Activated CD8-positive, alpha-beta memory T cell treated with anti-CD3 and anti-CD28 coated beads, Interleukin-2, amount 50 U/mL, for 4 hours (primary cell): ENCODE data around the gene CEP135.
"Not testable (repeated sequence)": the region's sequence is repeated elsewhere in the genome, so short reads cannot be mapped to it uniquely, and the experiment has no call there.

Source experiments
- DNase-seq: peaks from one replicate; pipeline ENCODE4 v3.0.0-alpha.2; 2020

CEP135 gene

DNA sequence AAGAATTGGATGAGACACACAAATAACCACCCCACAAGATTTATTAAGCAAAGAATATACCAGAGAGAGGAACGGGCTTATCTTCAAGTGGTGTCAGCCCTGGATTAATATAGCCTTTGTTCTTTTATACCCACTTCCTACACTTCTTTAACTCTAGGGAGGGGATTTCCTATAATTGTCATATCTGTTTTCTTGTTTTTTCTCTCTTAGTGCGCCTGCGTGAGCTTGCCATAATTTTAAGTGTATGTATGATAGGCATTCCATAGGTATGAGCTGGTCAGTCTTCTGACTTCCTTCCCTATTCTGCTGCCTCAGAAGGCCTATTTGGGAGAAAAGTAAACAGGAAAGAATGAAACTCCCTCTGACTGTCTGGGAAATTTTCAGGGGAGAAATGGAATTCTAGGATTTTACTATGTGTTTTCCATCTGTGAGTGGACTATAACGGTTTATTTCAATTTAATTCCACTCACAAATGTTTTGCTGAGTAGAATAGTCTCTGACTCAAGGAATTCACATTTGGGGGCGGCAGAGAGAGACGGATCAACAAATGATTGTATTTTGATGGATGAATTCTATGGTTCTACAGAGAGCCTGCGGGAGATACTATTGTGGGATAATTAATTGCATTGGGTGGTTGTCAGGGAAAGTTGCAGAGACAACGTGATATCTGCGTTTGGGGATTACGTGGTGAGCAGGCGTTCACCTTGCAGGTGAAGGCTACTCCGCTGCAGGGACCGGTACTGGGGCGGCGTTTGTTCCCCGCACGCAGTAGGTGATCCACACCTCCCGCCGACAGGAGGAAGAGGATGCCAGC lies 626 bp upstream of the CEP135 start:
- peak; percentile 21 for DNase-seq

DNA sequence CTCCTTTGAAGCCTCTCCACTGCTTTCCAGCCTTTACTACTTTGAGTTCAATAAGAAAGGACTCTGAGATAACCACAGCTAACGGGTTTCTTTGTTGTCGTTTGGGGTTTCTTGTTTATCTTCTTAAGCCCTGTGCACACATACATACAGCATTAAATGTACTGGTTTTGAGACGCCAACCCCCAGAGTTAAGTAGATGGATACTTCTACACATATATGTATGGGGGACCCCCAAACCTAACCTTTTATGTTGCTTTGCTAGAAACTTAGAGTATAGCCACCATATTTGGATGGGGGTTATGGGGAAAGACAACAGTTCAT lies 697 bp downstream of the CEP135 start:
- DNase-seq: no peak

DNA sequence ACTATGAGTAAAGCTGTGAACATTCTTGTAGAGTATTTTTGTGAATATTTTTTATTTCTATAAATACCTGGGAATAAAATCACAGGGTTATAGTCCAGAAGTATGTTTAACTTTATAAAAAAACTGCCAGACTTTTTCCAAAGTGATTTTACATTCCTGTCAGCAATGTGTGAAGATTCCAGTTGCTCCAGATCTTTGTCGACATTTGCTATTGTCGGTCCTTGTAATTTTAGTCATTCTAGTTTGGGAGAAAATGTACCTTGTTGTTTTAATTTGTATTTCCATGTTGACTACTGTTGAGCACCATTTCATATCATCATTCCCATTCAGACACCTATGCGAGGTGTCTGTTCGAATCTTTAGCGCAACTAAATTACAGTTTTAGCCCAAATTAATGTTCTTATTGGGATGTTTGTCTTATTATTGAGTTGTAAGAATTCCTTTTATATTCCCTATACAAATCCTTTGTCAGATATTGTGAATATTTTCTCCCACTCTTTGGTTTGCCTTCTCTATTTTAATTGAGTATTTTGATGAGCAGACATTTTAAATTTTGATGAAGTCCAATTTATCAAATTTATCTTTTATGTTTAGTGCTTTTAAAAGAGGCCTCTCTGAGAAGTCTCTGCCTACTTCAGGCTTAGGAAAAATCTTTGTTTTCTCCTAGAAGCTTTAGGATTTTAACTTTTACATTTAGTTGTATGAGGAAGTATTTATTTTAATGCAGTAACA lies 2.6 kb downstream of the CEP135 start:
- DNase-seq: no peak

DNA sequence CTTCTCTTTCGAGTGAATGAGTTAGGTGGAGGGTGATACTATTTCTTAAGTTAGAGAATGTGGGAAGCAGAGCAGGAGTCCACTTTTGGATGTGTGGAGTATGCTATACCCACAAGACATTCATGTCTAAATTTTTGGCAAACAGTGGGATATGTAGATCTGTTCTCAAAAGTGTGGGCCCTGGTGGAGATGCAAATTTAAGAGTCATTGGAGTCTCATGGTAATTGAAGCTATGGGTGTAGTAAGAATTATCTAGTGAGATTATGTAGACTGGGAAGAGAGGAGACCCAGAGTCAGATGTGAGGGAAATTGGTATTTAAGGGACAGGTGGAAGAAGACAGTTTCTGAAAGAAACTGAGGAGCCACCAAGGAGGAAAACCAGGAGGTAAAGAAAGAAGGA lies 7.0 kb downstream of the CEP135 start:
- no peak for DNase-seq

- no peak for DNase-seq
Observed at GRCh38 chr4:55959655-55960054, 10.9 kb downstream of the CEP135 start.

DNA sequence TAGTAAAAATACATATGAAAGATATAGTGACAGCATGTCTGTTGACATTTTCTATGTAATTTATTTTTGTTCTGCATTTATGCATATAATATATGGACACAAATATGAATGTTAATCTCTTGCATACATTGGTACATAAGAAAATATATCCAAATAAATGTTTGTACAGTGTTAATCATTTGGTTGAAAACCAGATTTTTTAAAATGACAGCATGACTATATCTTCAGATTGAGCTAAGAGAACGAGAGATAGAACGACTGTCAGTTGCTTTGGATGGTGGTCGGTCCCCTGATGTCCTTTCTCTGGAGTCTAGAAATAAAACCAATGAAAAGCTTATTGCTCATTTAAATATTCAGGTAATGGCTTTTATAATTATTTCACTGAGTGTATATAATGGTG lies 15.3 kb downstream of the CEP135 start:
- DNase-seq: no peak

- DNase-seq: no peak
Observed at GRCh38 chr4:55965585-55965984, 16.8 kb downstream of the CEP135 start.

DNA sequence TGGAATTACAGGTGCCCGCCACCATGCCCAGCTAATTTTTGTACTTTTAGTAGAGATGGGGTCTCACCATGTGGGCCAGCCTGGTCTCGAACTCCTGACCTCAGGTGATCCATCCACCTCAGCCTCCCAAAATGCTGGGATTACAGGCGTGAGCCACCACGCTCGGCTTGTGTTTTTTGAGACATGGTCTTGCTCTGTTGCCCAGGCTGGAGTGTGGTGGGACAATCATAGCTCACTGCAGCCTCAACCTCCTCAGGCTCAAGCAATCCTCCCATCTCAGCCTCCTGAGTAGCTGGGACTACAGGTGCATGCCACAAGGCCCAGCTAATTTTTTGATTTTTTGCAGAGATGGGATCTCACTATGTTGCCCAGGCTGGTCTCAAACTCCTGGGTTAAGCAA lies 17.6 kb downstream of the CEP135 start:
- DNase-seq: not testable (repeated sequence)

DNA sequence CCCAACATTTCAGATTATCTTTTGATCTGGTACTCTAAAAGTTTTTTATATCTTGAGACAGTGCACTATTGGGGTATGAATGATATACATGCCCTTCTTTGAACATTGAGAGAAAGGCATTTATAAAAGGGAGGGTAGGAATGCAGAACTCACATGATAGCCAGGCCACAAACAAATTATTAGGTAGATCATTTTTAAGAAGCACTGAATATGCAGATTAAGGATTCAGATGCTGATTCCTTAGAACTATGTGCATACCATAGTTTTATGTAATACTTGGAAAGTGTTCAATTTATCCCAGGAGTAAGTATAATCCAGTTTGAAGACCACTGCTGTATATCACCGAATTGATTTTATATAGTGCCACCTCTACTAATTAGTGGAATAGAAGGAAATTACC lies 18.6 kb downstream of the CEP135 start:
- DNase-seq: no peak

- no peak for DNase-seq
Observed at GRCh38 chr4:55973650-55974049, 24.9 kb downstream of the CEP135 start.

GRCh38 chr4:55977811-55978210 lies 29.1 kb downstream of the CEP135 start:
- DNase-seq: no peak

DNA sequence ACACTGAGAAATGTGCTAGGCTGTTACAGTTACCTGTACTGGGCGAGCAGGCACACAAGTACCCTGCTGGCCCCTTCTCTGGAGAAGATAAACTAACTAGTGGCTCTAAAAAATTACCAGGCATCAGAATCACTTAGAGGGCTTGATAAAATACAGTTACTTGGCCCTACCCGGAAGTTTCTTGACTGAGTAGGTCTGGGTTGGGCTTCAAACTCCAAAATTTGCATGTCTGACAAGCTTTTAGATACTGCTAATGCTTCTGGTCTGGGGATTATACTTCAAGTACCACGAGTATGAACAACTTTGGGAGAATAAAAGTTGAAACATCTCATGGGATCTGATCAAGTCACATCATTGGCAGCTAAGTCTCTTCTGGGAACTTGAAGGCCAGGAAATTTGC lies 30.8 kb downstream of the CEP135 start:
- DNase-seq: no peak

GRCh38 chr4:55980725-55981124 lies 32.0 kb downstream of the CEP135 start:
- no peak for DNase-seq

GRCh38 chr4:55982976-55983375 lies 34.2 kb downstream of the CEP135 start:
- no peak for DNase-seq

DNA sequence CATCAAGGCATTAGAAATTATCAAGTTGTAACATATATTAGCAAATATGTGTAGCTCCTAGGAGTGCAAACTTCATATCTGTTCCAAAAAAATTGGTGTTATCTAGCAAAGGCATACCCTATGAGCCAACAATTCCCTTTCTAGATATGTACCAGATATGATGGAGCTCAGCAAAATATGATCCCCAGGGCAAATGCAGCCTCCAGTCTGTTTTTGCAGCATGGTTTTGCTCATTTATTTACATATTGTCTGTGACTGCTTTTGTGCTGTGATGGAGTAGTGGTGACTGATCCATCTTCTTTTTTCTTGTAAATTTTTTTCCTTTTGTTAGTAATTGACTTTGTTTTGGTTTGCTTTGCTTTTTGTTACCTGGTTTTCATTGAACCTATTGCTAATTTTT lies 41.0 kb downstream of the CEP135 start:
- no peak for DNase-seq

DNA sequence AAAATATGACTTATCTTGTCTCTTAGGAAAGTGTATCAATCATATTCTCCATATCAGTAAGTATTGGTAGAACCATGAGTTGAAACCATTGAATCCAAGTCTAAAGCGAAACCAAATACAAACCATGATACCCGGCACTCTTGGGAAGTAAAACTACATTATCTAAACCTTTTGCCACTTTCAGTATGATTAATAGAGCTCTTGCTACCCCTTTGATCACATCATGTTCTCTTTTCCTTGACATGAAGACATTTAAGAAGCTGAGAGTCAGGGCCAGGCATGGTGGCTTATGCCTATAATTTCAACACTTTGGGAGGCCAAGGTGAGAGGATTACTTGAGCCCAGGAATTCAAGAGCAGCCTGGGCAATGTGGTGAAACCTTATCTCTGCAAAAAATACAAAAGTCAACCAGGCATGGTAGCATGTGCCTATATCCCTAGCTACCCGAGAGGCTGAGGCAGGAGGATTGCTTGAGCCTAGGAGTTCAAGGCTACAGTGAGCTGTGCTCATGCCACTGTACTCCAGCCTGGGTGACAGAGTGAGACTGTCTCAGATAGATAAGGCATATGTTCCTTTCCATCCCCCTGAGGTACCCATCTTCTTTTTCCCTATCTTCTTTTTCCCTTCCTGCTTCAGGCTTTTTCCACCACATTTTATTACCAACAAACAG lies 45.4 kb downstream of the CEP135 start:
- DNase-seq: no peak

DNA sequence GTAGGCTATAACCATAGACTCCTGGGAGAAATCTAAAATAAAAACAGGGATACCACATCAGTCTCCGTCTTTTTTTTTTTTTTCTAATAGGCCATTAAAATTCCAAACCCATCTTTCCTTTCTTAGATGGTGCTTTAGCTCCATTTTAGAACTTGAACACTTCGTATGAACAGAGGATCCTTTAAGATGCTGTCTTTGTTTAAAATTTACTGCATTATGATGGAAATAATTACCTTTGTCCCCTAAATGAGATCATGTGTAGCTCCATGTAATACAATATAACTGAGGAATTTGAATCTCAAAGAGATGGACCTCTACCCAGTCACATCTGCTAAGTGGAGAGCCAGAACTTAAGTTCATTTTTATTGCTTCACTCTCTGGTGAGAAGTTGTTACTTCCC lies 47.9 kb downstream of the CEP135 start:
- DNase-seq: no peak

GRCh38 chr4:56003606-56004005 lies 54.9 kb downstream of the CEP135 start:
- DNase-seq: no peak

DNA sequence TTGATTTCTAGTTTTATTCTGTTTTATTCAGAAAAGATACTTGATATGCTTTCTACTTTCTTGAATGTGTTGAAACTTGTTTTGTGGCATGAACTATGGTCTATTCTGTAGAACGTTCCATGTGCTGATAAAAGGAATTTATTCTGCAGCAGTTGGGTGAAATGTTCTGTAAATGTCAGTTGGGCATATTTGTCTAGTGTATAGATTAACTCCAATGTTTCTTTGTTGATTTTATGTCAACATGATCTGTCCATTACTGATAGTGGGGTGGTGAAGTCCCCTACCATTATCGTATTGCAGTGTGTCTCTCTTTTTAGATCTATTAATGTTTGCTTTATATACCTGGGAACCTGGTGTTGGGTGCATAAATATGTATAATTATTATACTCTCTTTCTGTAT lies 55.5 kb downstream of the CEP135 start:
- DNase-seq: no peak

DNA sequence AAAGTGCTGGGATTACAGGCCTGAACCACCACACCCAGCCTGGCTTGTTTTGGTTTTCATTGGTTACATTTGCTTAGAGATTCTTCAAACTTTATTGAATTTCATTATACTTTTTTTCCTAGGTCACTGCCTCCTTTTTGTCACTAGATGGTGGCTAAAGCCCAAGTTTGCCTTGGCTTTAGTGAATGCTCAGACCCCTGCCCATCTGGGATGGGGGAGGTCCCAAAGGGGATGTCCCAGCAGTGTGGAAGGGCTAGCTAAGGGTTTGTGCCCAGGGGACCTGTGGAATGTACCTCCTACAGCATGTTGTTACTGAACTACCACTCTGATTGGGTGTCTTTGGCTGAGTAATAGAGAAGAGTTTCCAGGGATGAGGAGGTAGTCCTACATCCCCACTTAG lies 58.4 kb downstream of the CEP135 start:
- no peak for DNase-seq

DNA sequence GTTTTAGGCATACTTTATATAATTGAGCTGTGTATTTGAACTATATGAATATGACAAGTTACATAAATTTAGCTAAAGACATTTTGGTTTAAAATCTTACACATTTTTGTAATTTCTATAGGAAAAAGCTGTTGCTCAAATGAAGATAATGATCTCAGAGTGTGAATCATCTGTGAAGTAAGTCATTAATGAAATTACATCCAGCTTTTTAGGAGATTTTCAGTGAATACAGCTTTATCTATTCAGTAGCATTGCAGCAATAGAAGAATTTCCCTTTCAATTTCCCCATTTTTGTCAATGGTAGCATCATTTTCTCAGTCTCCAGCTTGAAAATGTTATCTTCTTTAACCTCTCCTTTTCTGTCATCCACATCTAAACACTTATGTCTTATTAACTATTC lies 59.5 kb downstream of the CEP135 start:
- DNase-seq: no peak

DNA sequence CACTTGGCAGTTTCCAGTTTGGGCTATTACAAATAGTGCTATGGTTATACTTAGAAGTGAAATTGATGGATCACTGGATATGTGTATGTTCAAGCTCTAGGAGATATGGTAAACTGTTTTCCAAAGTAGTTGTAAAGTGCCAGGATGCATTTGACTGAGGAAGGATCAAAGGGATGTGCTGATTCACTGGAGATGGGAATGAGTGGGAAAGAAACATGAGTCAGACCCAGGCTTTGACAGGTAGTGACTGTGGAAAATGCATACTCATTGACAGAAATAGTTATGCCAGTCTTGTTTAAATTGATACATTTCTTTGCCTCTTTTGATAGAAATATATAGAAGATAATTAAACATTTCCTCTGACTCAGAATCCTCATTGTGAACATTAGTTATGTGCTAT lies 77.9 kb downstream of the CEP135 start:
- no peak for DNase-seq

GRCh38 chr4:56028165-56028564 lies 79.4 kb downstream of the CEP135 start:
- DNase-seq: no peak

GRCh38 chr4:56038487-56039162 lies 89.9 kb downstream of the CEP135 start:
- DNase-seq: no peak
